PFSK-1 (cell line): ENCODE measurements around the gene CAPG.

Source experiments
- FOXP2 ChIP-seq: optimal IDR thresholded peaks from 2 replicates; pipeline ENCODE3; 2011; ENCODE audit warnings: borderline replicate concordance, control low read depth, inconsistent platforms; ENCODE audit not compliant: insufficient read depth; ENCODE audit errors: extremely low read length, extremely low read depth
- POLR2AphosphoS5 ChIP-seq: IDR thresholded peaks from 2 replicates; pipeline ENCODE4 v1.6.1; 2012; ENCODE audit warnings: low read depth, mild to moderate bottlenecking, control low read depth, low read length, moderate library complexity
- SIN3A ChIP-seq: IDR thresholded peaks from 2 replicates; pipeline ENCODE4 v1.6.1; 2012; ENCODE audit warnings: mild to moderate bottlenecking, low read length, moderate library complexity, borderline replicate concordance; ENCODE audit not compliant: insufficient read depth
- TAF1 ChIP-seq: IDR thresholded peaks from 2 replicates; pipeline ENCODE4 v1.6.1; 2012; ENCODE audit warnings: low read length, control low read depth, borderline replicate concordance; ENCODE audit not compliant: insufficient read depth
- TF ChIP-seq, protein P1 (sequence below), 2 experiments: IDR thresholded peaks; 2 replicates each; pipeline versions ENCODE4 v1.6.1 to v1.8.0; 2011 to 2012; ENCODE audit warnings: low read depth in 2 of 2, low read length in 2 of 2, control low read depth in 1 of 2, inconsistent platforms in 1 of 2, mild to moderate bottlenecking in 1 of 2, moderate library complexity in 1 of 2; ENCODE audit not compliant: insufficient read depth in 1 of 2

DNA sequence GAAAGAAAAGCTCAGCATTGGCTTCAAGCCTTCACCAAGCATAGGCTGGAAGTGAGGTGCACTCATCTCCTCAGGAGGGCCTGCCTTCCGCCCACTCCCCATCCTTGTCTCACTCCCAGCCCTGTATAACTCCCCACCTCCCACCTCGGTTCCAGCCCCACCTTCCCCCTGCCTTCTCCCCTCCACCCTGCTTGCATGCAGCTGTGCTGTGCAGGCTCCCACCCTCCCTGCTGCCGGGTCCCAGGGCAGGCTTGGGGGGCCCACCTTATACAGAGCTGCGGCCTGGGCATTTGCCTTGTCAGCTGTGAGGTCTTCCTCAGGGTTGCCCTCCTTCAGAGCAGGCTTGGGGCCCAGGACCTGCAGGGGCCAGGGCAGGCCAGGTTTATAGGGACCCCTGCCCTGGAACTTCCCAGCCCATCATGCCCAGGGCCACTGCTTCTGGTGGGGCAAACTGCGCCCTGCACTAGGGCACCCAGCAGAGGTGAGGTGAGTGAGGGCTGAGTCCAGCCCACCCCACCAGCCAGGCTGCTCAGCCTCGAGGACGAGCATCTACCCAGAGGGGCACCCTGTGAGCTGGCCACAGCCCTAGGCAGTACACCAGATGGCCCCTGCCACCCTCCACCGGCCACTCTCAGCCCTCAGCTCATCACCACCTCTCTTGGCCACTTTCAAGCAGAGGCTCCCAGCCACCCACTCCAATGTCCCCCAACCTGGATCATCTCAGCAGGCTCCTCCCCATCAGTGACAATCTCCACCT lies 11.6 kb downstream of the CAPG start:
- TF ChIP-seq, protein P1, sequence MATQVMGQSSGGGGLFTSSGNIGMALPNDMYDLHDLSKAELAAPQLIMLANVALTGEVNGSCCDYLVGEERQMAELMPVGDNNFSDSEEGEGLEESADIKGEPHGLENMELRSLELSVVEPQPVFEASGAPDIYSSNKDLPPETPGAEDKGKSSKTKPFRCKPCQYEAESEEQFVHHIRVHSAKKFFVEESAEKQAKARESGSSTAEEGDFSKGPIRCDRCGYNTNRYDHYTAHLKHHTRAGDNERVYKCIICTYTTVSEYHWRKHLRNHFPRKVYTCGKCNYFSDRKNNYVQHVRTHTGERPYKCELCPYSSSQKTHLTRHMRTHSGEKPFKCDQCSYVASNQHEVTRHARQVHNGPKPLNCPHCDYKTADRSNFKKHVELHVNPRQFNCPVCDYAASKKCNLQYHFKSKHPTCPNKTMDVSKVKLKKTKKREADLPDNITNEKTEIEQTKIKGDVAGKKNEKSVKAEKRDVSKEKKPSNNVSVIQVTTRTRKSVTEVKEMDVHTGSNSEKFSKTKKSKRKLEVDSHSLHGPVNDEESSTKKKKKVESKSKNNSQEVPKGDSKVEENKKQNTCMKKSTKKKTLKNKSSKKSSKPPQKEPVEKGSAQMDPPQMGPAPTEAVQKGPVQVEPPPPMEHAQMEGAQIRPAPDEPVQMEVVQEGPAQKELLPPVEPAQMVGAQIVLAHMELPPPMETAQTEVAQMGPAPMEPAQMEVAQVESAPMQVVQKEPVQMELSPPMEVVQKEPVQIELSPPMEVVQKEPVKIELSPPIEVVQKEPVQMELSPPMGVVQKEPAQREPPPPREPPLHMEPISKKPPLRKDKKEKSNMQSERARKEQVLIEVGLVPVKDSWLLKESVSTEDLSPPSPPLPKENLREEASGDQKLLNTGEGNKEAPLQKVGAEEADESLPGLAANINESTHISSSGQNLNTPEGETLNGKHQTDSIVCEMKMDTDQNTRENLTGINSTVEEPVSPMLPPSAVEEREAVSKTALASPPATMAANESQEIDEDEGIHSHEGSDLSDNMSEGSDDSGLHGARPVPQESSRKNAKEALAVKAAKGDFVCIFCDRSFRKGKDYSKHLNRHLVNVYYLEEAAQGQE (IDR thresholded peaks at IDR 0.05; ENCODE audit: insufficient read depth in 1 of 2, low read depth in 2 of 2, low read length in 2 of 2): no peak
- TF ChIP-seq FOXP2 (no peak), POLR2AphosphoS5 (no peak), SIN3A (no peak), TAF1 (no peak)
